ENCODE measurements around the gene SPPL2C.

DNA sequence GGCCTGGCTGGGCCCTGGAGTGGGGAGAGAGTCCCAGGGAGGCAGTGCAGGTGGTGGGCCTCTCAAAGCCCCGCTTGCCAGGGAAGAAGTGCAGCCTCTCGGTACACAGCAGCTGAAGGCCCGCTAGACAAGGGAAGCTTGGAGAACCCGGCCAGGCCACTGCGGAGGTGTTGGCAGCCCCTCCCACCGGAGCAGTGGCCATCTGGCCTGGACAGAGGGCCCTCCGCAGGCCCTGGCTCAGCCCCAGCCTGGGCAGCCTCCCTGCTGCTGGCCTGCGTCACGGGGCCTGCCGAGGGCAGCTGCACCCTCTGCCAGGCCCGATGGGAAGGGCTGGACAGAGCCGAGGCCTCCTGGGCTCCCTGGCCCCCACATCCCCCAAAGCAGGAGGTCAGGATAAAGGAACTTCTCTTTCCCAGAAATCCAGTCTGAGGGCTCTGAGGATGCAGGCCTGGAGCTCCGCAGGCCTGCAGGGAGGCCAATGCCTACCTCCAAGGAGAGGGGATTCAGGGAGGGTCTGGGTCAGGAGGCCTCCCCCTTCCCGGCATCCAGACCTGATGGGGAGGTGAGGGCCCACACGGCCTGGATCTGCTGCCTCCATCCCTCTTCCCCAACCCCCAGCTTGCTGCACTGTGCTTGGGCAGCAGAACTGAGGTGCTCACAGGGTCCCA, 4.3 kb downstream of the SPPL2C start:
- TF ChIP-seq CTCF (IDR thresholded peaks at IDR 0.05) (no peak), ZFX (IDR thresholded peaks at IDR 0.05; ENCODE audit: borderline replicate concordance) (no peak)

All from 22Rv1 (cell line).